NCI-H226 (cell line): ENCODE measurements around the gene MAPKAPK2.

Experiments
- DNase-seq: peaks from one replicate; pipeline ENCODE4 v3.0.0-alpha.2; 2015

The MAPKAPK2 gene

DNA sequence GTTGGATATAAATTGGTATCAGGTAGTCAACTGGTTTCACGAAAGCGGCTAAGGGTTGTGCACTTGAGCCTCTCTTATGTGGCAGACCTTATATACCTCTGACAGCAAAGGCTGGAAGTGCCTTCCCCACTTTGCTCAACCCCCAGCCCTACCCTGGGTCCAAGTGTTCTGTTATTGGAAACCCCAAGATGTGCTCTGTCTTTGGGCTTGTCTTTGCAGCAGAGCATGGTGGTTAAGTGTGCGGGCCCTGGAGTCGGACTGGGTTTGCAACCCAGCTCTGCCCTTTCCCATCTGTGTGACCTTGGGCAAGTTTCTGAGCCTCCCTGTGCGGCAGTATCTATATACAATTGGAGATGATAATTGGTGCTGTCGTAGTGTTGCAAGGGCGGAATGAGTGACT, 98.8 kb downstream of the MAPKAPK2 start:
- DNase-seq, result no peak
